EL (cell line): ENCODE results near the gene PTPRK.
A peak's percentile ranks its signal among the peaks of the same experiment; 100 is the strongest.
"Not testable (repeated sequence)": the region's sequence is repeated elsewhere in the genome, so short reads cannot be mapped to it uniquely, and the experiment has no call there.

Experiments
- DNase-seq: peaks from one replicate; pipeline ENCODE4 v3.0.0-alpha.2; 2016

Gene PTPRK

GRCh38 chr6:127941228-127941627 is 579.2 kb downstream of the PTPRK start:
- DNase-seq, result no peak

DNA sequence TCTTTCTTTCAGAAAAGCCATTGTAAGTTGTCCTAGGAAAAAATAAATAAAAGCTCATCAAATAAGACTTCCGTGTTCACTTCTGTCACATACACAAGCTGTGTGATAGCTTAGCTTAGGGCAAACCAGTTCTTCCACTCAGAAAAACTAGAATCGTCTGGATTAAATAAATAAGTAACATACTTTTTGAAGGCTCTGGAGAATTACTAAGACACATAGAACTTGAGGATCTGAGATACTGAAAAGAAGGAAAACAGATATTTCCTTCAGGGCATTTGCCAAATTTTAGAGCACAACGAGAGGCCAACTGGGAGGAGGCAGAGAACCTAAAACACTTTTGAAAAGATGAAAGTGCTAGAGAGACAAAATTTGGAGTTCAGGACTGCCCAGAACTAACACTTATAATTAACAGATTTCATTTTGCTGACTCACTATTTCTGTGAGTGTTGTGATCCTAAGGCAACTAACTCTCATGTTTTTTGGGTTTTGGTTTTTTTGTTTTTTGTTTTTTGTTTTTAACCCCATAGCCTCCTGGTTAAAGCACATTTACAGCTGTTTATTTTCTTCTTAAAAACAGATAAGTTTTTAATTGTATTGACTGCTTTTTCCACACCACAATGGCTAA is 580.8 kb downstream of the PTPRK start:
- peak; percentile 9 for DNase-seq

DNA sequence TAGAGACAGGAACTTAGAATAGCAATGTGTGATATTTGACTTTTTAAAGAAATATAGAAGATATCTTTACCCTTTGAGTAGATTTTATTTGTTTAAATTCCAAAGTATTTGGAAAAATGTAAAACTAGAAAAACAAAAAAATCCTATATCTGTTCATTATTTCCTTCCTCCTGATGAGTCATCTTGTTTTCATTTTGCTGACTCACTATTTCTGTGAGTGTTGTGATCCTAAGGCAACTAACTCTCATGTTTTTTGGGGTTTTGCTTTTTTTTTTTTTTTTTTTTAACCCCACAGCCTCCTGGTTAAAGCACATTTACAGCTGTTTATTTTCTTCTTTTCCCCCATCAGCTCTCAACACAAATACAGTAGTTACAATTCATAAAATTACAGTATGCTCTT is 581.7 kb downstream of the PTPRK start:
- peak; percentile 65 for DNase-seq

- no peak for DNase-seq
Measured at GRCh38 chr6:127937747-127938146, 582.7 kb downstream of the PTPRK start.

GRCh38 chr6:127937102-127937501 is 583.3 kb downstream of the PTPRK start:
- no peak for DNase-seq

DNA sequence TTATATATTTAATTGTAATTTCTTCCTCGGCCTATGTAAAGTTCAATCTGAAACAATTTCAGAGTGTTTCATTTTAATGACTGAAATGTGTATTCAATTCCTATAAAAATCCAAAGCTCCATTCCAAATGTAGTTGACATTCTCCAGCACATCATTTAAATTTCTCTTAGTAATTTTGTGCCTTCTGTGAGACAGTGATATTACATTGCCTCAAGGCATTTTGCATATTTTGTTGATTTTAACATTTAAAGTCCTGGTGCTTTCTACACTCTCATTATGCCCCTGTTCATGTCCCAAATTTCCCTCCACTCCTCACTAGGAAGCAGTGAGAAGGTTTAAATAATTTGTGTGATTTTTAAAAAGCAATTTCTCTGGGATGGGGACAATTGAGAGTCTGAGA is 585.4 kb downstream of the PTPRK start:
- DNase-seq, result no peak

- no peak for DNase-seq
Measured at GRCh38 chr6:127933852-127934840, 586.3 kb downstream of the PTPRK start.

GRCh38 chr6:127933137-127933536 is 587.3 kb downstream of the PTPRK start:
- no peak for DNase-seq

GRCh38 chr6:127932708-127933107 is 587.7 kb downstream of the PTPRK start:
- DNase-seq, result no peak

DNA sequence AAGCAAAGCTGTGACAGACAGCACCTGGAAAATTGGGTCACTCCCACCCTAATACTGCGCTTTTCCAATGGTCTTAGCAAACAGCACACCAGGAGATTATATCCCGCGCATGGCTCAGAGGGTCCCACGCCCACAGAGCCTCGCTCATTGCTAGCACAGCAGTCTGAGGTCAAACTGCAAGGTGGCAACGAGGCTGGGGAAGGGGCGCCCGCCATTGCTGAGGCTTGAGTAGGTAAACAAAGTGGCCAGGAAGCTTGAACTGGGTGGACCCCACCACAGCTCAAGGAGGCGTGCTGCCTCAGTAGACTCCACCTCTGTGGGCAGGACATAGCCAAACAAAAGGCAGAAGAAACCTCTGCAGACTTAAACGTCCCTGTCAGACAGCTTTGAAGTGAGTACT is 594.0 kb downstream of the PTPRK start:
- not testable (repeated sequence) for DNase-seq

GRCh38 chr6:127924440-127924839 is 596.0 kb downstream of the PTPRK start:
- no peak for DNase-seq

DNA sequence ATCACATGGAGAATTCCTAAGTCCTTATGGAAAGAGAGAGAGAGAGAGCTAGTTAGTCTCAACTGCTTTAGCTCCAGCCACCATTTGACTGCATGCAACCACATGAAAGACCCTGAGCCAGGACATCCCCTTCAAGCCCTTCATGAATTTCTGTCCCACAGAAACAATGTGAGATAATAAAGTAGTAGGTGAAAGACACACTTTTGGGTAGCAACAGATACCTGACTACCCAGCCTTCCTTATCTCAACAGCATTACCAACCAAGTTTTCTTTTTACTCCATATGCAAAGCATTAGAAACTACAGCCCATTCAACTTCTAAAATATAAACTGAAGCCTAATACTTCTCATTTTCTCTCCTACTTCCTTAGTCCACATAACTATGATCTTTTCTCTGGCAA is 596.4 kb downstream of the PTPRK start:
- no peak for DNase-seq

DNA sequence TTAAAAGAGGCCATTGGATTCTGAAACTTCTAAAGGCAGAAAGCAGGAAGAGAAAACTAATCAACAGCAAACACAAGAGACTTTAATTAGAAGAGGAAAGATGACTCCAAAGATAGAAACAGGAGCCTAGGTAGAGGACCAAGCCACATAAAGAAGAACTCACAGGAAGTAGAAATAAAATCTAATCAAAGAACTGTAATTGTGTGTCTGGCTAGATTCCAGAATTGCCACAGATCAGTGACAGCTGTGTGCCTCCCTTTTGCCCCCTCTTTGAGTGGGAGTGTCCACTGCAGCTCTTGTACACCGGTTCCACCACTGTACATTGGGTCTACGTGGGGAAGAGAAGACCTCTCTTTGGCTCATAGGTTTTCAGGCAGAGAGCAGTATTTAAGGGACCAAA is 597.3 kb downstream of the PTPRK start:
- DNase-seq, result no peak

GRCh38 chr6:127921982-127922381 is 598.4 kb downstream of the PTPRK start:
- no peak for DNase-seq

GRCh38 chr6:127920804-127921203 is 599.6 kb downstream of the PTPRK start:
- DNase-seq, result no peak
